Measurements from ENCODE around the gene VWA5B1.

The VWA5B1 gene

GRCh38 chr1:20399196-20399595 lies 108.5 kb downstream of the VWA5B1 start:
- TF ChIP-seq, protein P1, sequence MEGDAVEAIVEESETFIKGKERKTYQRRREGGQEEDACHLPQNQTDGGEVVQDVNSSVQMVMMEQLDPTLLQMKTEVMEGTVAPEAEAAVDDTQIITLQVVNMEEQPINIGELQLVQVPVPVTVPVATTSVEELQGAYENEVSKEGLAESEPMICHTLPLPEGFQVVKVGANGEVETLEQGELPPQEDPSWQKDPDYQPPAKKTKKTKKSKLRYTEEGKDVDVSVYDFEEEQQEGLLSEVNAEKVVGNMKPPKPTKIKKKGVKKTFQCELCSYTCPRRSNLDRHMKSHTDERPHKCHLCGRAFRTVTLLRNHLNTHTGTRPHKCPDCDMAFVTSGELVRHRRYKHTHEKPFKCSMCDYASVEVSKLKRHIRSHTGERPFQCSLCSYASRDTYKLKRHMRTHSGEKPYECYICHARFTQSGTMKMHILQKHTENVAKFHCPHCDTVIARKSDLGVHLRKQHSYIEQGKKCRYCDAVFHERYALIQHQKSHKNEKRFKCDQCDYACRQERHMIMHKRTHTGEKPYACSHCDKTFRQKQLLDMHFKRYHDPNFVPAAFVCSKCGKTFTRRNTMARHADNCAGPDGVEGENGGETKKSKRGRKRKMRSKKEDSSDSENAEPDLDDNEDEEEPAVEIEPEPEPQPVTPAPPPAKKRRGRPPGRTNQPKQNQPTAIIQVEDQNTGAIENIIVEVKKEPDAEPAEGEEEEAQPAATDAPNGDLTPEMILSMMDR (IDR thresholded peaks at IDR 0.05; ENCODE audit: insufficient read depth, low read length, poor library complexity, severe bottlenecking), result no peak
- H3K27me3 ChIP-seq (replicated peaks; ENCODE audit: control insufficient read depth, insufficient read depth, low read length), result peaks cover 4% of the 10 kb centered on the region; the same call in 1 of the 2 replicates
- no peak for DNase-seq (ENCODE audit: extremely low read depth, insufficient read length)

GRCh38 chr1:20399606-20400180 lies 109.0 kb downstream of the VWA5B1 start:
- H3K4me3 ChIP-seq (replicated peaks; ENCODE audit: low read depth, low read length), result no peak overlapping the region
- DNase-seq (ENCODE audit: extremely low read depth, insufficient read length), result no peak
- H3K36me3 ChIP-seq (ENCODE audit: control insufficient read depth, insufficient read depth, low read length), result no peaks in the 10 kb centered on the region
- TF ChIP-seq, protein P1 (IDR thresholded peaks at IDR 0.05; ENCODE audit: insufficient read depth, low read length, poor library complexity, severe bottlenecking), result no peak
- H3K27me3 ChIP-seq (replicated peaks; ENCODE audit: control insufficient read depth, insufficient read depth, low read length), result peaks cover 6% of the 10 kb centered on the region; the same call in 1 of the 2 replicates

More at GRCh38 chr1:20399196-20399595, 108.5 kb downstream of the VWA5B1 start:
- Histone ChIP-seq H3K36me3 (ENCODE audit: control insufficient read depth, insufficient read depth, low read length) (no peaks in the 10 kb centered on the region), H3K4me3 (replicated peaks; ENCODE audit: low read depth, low read length) (no peak overlapping the region)

DNA sequence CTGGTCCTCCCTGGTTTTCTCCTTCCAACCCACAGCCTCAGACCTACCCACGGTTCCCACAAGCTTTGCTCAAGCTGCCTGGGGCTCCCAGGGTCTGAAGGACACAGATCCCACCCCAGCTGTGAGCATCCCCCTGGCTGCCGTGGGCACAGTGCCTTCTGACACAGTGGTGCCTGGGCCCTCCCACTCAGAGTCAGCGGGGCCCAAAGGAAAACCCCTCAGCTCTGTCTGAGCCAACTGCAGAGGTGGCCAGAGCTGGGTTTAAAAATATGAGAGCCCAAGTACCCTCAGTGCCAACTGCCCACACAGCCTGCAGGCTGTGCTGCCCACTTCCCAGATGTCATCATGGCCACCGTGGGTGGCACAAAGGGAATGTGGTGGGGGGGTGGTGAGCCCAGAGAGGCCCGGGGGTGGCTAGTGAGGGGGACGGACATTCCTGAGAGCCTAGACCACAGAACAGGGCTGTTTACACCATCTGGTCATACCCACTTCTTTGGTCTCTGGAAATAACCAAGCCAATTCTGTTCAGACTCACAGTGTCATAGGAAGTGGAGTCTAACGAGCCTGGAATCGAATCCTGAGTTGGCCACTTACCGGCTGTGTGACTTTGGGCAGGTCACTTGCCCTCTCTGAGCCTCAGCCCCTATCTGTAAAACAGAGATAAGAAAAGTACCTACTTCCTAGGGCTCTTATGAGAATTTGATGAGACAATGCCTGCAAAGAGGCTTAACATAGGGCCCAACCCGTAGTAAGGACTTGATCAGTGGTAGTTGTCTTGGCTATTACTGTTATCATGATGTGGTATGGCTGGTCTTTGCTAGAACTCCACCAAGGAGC lies 109.9 kb downstream of the VWA5B1 start:
- peaks cover 6% of the 10 kb centered on the region; the same call in 1 of the 2 replicates for H3K27me3 ChIP-seq (replicated peaks; ENCODE audit: control insufficient read depth, insufficient read depth, low read length)
- no peak for DNase-seq (ENCODE audit: extremely low read depth, insufficient read length)
- no peaks in the 10 kb centered on the region for H3K36me3 ChIP-seq (ENCODE audit: control insufficient read depth, insufficient read depth, low read length)
- TF ChIP-seq, protein P1 (IDR thresholded peaks at IDR 0.05; ENCODE audit: insufficient read depth, low read length, poor library complexity, severe bottlenecking), result no peak
- H3K4me3 ChIP-seq (replicated peaks; ENCODE audit: low read depth, low read length), result no peak overlapping the region

DNA sequence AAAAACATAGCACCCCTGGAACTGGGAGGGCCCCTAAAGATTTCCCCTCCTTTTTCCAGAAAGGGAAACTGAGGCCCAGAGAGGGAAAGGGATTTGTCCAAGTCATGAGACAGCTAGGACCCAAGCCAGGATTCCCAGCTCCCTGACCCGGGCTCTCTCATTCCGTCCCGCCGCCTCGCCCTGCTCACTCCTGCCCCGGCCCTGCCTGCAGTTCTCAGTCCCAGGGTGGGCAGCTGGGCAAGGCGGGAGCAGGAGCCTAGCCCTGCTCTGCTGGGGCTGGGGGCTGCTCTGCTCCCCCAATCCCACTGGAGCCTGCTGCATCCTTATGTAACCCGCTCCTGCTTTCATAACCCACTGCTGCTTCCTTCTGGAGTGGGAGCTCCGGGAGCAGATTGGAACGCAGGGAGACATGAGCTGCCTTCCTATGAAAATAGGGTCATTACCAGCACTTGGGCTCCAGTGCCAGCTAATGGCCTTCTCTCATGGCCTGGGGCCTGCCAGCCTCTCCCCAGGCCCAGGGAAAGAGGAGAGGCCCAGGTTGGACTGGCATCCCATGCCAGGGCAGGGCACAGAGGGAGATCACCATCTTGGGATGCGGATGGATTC lies 110.8 kb downstream of the VWA5B1 start:
- peaks cover 6% of the 10 kb centered on the region; the same call in 1 of the 2 replicates for H3K27me3 ChIP-seq (replicated peaks; ENCODE audit: control insufficient read depth, insufficient read depth, low read length)
- TF ChIP-seq, protein P1 (IDR thresholded peaks at IDR 0.05; ENCODE audit: insufficient read depth, low read length, poor library complexity, severe bottlenecking), result no peak
- no peaks in the 10 kb centered on the region for H3K36me3 ChIP-seq (ENCODE audit: control insufficient read depth, insufficient read depth, low read length)
- no peak for DNase-seq (ENCODE audit: extremely low read depth, insufficient read length)
- no peak overlapping the region for H3K4me3 ChIP-seq (replicated peaks; ENCODE audit: low read depth, low read length)

DNA sequence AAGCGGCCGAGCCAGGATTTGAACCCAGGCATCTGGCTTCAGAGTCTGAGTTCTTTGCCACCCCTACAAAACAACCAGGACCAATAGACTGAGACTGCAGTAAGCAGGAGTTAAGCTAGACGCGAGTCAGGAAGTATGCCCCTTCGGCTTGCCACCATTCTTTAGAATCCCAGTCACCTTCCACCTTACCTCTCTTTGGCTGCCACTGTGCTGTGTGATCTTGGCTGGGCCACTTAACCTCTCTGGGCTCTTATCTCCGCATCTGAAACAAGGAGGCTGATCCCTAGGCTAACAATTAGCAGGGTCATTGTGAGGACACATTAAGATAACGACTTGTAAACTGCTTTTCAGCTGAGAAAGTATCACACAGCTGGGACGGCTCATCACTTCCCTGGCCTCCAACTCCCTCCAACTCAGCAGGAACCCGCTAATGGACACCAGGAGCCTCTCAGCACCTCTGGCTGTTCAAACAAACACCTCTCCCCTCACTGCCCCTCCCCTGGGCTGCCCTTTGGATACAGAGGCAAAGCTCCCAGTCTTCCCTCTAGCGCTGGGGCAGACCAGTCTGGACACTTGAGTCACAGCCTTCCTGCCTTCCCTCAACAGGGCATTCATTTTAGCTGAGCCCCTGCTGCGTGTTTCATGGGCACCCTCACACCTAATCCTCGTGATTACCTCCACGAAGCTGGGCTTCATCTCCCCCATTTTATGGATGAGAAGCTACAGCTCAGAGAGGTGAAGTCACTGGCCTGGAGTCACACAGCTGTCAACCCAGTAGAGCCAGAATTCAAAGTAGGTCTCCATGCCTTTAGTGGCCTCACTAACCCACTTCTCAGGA lies 112.1 kb downstream of the VWA5B1 start:
- TF ChIP-seq, protein P1 (IDR thresholded peaks at IDR 0.05; ENCODE audit: insufficient read depth, low read length, poor library complexity, severe bottlenecking), result no peak
- peaks cover 6% of the 10 kb centered on the region; the same call in 1 of the 2 replicates for H3K27me3 ChIP-seq (replicated peaks; ENCODE audit: control insufficient read depth, insufficient read depth, low read length)
- no peak for DNase-seq (ENCODE audit: extremely low read depth, insufficient read length)
- no peaks in the 10 kb centered on the region for H3K36me3 ChIP-seq (ENCODE audit: control insufficient read depth, insufficient read depth, low read length)
- H3K4me3 ChIP-seq (replicated peaks; ENCODE audit: low read depth, low read length), result no peak overlapping the region

All from GM06990 (cell line).